CD4-positive, alpha-beta T cell treated with Interleukin-2 at 100 ng/mL for 4 hours (primary cell): ENCODE results near the gene LIN37.

ENCODE experiments used
- DNase-seq: peaks from one replicate; pipeline ENCODE4 v3.0.0-alpha.2; 2020; ENCODE audit warnings: low spot score

Gene LIN37

GRCh38 chr19:35734889-35735288, 13.5 kb upstream of the LIN37 start:
- DNase-seq: no peak

- DNase-seq: no peak
Measured at GRCh38 chr19:35736913-35737886, 11.2 kb upstream of the LIN37 start.

GRCh38 chr19:35738021-35738886, 10.1 kb upstream of the LIN37 start:
- no peak for DNase-seq

- no peak for DNase-seq
Measured at GRCh38 chr19:35738887-35739229, 9.5 kb upstream of the LIN37 start.

GRCh38 chr19:35739275-35740107, 8.9 kb upstream of the LIN37 start:
- DNase-seq: no peak

- no peak for DNase-seq
Measured at GRCh38 chr19:35740108-35740422, 8.3 kb upstream of the LIN37 start.

GRCh38 chr19:35740423-35741202, 7.8 kb upstream of the LIN37 start:
- peak; percentile 94 for DNase-seq

GRCh38 chr19:35741203-35741515, 7.2 kb upstream of the LIN37 start:
- DNase-seq: no peak

GRCh38 chr19:35742121-35742724, 6.2 kb upstream of the LIN37 start, which contains the start of gene IGFLR1:
Gene IGFLR1 (minus strand): TSS chr19:35742452. CDS start chr19:35741180, 1,272 bp downstream.
- peak; percentile 72 for DNase-seq

- no peak for DNase-seq
Measured at GRCh38 chr19:35743640-35744429, 4.5 kb upstream of the LIN37 start.

- DNase-seq: peak; percentile 95
Measured at GRCh38 chr19:35744430-35745327, 3.7 kb upstream of the LIN37 start.

GRCh38 chr19:35745328-35746086, 2.9 kb upstream of the LIN37 start, which contains the start of the genes PSENEN and U2AF1L4:
Gene PSENEN (plus strand): TSS chr19:35745651. CDS start chr19:35745931, 280 bp downstream.
Gene U2AF1L4 (minus strand): TSS chr19:35745418. CDS start chr19:35745391, 27 bp downstream.
- peak; percentile 99 for DNase-seq

- no peak for DNase-seq
Measured at GRCh38 chr19:35746087-35746462, 2.3 kb upstream of the LIN37 start.

- DNase-seq: no peak
Measured at GRCh38 chr19:35746531-35746930, 1.8 kb upstream of the LIN37 start.

- no peak for DNase-seq
Measured at GRCh38 chr19:35750167-35750566, 1.8 kb downstream of the LIN37 start.

- DNase-seq: no peak
Measured at GRCh38 chr19:35751839-35752745, 3.7 kb downstream of the LIN37 start.

GRCh38 chr19:35752746-35753350, 4.5 kb downstream of the LIN37 start:
- no peak for DNase-seq
